G401.6 (cell line): ENCODE data around the gene GSTO1.

Experiments used
- FAIRE-seq: peaks from 2 replicates; lab custom pipeline; 2012; peaks lifted over from hg19 to GRCh38; lab: Jason Lieb, UNC

Gene GSTO1

GRCh38 chr10:104277785-104278184 is 23.1 kb downstream of the GSTO1 start:
- no peak for FAIRE-seq

DNA sequence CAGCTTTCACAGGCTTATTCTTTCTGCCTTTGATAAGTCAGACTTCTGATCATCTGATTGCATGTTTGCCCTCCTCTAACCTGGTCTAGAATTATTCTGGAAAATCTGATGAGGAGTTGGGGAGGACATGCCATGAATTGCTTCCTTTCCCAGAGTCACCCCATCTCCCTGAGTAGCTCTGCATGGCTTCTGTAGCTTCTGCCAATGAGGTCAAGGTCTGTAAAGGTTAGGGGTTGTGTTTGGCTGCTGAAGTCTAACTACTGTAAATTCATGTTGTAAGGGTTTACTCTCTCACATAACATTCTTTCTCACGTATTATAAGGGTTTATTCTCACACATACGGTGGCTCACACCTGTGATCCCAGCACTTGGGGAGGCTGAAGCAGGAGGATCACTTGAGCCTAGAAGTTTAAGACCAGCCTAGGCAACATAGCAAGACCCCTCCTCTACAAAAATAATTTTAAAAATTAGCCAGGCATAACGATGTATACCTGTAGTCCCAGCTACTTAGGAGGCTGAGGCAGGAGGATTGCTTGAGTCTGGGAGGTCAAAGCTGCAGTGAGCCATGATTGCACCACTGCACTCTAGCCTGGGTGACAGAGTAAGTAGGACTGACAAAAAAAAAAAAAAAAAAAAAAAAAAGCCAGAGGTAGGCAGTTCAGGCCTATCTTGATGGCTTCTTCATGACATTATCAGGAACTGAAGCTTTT is 25.0 kb downstream of the GSTO1 start:
- FAIRE-seq = no peak

- FAIRE-seq = no peak
These were observed 27.0 kb downstream of the GSTO1 start for GRCh38 chr10:104281694-104282093.

DNA sequence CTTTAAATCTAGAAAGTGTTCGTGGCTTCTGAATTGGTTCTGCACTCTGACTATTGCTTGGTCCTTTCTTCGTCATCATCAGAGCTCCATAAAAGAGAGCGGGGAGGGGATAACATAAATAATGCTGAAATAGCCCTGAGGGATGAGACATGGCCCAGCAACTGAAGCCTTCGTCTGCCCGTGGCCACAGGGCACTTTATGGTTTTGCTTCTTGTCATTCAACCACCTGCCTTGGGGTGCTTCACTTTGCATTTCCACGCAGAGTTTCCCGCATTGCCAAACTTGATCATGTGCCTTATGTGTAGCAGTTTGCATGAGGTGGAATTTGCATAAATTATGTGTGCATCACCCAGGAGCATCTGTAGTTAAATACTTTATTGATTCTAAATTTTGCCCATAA is 30.2 kb downstream of the GSTO1 start:
- FAIRE-seq = no peak

DNA sequence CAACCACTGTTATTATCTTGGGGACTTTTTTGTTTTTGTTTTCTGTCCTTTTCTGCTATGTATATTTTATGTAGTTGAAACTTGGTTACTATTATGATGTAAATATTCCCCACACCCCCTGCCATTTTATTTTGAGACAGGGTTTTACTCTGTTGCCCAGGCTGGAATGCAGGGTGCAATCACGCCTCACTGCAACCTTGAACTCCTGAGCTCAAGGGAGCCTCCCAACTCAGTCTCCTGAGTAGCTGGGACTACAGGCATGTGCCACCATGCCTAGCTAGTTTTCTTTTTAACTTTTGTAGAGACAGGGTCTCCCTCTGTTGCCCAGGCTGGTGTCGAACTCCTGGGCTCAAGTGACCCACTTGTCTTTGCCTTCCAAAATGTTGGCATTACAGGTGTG is 32.2 kb downstream of the GSTO1 start:
- no peak for FAIRE-seq

DNA sequence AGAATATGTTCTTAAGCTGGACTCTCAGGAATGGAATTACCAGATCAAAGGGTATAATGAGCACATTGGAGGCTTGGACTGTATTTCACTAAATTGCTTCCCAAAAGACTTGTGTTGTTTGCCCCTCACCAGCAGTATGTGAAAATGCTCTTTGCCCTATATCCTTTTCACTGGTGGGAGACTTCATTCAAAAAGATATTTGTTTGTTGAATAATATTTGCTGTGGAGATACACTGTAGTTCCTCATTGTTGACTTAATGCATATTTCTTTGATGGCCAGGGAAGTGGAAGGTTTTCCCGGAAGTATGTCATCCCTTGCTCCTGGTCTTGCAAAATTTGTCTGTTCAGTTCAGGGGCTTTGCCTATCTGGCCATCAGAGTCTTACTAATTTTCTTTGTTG is 33.7 kb downstream of the GSTO1 start:
- no peak for FAIRE-seq

DNA sequence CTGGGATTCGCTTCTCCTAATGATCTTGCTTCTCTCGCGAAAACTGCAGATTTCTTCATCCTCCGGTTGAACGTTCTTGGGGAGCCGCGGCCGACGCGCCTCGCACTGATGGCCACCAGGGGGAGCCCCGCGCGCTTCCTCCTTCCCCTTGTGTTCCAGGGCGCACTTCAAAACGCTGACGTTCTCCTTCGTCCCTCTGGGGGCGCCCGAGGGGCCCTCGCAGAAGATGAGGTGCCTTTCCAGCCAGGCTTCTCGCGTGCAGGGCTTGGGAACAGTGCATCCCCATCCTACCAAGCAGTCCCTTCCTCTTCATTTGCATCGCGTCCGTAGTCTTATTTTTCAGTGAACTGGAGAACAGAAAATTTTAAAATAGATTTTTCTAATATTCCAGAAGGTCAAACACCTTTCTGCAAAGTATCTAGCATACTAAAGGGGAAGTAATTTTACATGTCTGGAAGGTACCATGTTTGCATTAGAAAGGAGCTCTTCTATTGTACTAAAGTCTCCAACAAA is 36.8 kb downstream of the GSTO1 start:
- FAIRE-seq = peak; percentile 91

DNA sequence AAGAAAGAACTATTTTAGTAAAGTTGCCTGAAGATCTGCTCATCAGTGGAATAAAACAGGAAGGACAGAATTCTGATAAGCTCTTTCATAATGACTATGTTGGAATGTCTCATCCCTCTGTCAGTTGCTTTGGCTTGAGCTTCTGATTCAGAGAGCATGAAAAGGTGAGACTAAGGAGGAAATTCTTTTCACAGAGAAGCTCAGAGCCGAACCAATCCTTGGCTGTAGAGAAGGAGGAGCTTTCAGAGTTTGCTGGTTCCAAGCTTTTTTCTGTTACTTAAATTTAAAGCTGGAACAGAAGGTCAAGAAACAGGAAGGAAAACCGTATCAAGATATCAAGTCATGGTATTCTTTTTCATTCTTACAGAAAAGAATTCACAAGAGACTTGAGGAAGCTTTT is 38.3 kb downstream of the GSTO1 start:
- FAIRE-seq = no peak

DNA sequence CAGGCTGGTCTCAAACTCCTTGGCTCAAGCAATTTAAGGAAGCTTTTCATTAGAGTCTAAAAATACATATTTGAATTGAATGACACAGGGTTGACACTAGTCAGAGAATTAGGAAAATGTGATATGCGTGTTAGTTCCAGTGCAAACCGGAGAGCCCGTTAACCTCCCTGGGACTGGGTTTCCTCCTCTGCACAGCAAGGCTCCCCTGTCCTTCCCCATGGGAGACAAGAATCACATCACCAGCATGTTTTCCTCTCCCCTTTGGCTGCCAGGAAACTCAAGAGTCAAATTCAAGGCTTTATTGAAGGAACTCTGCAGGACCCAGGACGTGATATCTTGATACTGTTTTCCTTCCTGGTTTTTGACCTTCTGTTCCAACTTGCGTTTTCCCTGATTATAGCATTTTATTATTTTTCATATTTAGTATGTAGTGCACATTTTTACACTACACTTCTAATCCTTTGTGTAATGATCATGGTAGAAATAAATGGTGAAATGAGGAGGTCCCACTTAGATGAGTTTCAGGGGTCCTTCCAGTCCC is 39.2 kb downstream of the GSTO1 start:
- FAIRE-seq = no peak

GRCh38 chr10:104296687-104297436 is 42.2 kb downstream of the GSTO1 start:
- FAIRE-seq = no peak

DNA sequence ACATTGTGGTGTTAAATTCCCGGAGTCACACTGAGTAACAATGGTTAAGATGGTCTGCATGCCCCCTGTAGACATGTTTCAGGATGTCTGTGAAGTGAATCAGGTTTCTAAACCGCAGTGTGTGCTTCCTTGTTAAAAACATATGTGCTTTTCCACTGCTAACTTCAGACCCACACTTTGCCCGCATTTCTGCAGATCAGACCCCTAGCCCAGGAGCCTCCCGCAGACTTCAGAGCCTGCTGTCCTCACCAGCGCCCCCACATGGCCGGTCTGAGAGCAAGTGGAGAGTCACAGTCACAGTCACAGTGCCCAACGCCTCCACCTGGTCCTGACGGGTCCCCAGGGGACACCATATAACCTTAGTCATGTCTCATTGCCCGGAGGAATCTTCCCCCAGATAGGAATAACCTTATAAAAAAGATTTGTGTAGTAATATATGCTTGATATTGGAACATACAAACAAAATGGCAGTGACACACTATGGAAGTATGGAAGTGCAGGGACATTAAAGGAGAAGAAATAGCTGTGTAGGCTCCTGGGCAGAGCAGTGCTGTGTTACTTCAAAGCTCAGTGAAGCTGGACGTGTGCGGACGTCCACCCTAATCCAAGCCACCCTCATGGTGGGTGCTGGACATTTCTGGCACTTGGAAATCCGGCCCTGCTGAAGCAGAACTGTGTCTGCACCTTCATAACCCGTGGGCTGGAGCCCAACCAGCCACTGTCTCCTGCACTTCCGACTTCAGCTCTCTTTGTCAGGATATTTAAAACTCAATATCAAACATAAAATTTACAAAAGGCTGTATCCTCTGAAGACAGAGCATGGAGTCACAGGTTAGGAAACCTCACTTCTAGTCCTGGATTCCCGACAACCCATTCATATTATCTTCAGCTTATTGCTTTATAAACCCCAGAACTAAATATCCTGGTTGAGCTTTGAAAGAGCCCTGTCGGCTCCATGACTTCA is 43.3 kb downstream of the GSTO1 start:
- no peak for FAIRE-seq

DNA sequence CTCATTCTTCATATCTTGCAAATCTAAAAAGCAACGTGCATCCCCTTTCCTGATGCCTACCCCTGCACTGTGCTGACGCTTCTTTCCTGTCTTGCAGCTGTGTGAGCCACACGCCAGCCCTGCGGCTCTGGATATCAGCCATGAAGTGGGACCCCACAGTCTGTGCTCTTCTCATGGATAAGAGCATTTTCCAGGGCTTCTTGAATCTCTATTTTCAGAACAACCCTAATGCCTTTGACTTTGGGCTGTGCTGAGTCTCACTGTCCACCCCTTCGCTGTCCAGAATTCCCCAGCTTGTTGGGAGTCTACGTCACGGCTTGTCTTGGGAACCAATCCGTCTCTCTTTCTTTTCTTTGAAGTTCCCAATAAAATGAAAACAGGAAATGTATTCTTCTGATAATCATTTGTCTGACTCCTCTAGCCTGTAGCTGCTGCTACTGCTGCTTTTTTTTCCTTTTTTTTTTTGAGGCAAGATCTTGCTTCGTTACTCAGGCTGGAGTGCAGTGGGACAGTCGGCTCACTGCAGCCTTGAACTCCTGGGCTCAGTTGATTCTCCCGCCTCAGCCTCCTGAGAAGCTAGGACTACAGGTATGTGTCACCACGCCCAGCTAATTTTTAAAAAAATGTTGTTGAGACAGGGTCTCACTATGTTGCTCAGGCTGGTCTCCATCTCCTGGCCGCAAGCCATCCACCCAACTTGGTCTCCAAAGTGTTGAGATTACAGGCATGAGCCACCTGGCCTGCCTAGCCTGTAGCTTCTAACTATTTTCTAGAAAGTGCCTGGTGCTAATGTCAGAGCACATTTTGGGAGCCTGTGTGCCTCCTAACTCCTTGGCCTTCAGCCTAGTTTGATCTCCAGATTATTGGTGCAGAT is 44.6 kb downstream of the GSTO1 start:
- FAIRE-seq = no peak

DNA sequence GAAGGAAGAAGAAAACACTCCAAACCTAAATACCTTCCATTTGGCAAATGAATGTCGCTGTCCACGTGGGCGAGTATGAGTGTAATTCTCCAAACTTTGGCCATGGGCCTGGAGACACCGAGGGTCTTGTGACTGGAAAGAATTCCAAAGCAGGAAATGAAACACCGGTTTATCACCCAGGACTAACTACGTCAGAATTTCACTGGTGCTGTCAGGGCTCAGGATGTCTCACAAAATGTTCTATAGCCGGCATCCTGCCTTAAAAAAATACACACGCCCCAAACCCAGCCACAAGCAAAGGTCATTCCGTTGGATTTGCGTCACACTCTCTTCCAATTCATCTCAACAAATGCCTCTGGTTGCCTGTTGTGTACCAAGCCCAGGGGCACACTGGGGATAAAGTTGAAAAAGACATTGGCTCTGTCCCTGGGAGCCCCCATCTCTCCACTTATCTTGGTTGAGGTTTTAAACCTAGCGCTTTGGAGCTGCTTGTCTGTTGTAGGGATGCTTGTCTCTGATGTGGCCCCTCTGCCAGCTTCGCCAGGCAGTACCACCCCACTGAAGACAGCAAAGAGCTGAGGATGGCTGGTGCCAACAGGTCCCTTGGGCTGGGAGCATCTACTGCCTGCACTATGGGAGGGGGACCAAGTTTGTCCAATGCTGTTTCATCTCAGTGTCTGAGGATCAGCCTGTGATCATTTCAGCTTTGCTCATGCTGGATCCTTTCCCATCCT is 45.5 kb downstream of the GSTO1 start:
- no peak for FAIRE-seq

- no peak for FAIRE-seq
These were observed 46.1 kb downstream of the GSTO1 start for GRCh38 chr10:104300736-104301292.

DNA sequence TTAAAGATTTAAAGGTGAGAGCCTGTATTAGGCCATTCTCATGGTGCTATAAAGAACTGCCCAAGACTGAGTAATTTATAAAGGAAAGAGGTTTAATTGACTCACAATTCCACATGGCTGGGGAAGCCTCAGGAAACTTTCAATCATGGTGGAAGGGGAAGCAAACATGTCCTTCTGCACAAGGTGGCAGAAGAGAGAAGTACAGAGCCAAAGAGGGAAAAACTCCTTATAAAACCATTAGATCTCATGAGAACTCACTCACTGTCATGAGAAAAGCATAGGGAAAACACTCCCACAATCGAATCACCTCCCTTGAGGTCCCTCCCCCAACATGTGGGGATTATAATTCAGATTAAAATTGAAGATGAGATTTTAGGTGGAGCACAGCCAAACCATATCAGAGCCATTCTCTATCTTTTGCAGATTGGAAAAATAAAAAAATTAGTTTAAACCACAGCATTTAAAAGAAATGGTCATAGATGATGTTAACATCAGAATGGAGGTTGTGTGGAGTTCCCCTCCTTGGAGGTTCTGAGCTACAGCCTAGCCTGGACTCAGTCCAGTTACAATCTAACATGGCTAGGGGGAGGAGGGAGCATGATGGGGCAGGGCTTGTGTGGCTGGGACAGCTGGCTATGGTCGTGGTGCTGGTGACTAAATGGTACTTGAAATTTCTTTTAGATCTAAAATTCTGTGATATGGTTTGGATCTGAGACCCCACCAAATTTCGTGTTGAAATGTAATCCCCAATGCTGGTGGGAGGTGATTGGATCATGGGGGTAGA is 47.4 kb downstream of the GSTO1 start:
- FAIRE-seq = no peak

GRCh38 chr10:104303594-104304355 is 49.1 kb downstream of the GSTO1 start:
- no peak for FAIRE-seq

GRCh38 chr10:104304356-104304745 is 49.7 kb downstream of the GSTO1 start:
- no peak for FAIRE-seq

- no peak for FAIRE-seq
These were observed 50.2 kb downstream of the GSTO1 start for GRCh38 chr10:104304927-104305326.

- FAIRE-seq = no peak
These were observed 52.2 kb downstream of the GSTO1 start for GRCh38 chr10:104306897-104307296.
